IPS DF 4.7 (cell line): Measurements from ENCODE around the gene SNED1.

Experiments
- DNase-seq: peaks from one replicate; pipeline ENCODE4 v3.0.0-alpha.2; 2013; ENCODE audit warnings: low spot score; ENCODE audit errors: extremely low read depth

Gene SNED1

DNA sequence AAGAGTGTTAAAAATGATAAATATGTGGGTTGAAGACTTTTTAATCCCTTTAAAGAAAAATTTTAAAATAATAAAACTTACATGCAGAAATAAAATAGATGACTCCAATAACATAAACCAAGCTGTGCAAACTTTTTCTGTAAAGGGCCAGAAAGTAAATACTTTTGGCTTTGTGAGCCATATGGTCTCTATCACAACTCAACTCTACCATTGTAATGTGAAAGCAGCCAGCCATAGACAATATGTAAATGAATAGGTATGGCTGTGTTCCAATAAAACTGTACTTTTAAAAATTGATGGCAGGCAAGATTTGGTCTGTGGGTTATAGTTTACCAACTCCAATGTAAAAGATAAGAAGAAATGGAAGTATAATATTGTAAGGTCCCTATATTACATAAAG lies 45.2 kb downstream of the SNED1 start:
- no peak for DNase-seq

DNA sequence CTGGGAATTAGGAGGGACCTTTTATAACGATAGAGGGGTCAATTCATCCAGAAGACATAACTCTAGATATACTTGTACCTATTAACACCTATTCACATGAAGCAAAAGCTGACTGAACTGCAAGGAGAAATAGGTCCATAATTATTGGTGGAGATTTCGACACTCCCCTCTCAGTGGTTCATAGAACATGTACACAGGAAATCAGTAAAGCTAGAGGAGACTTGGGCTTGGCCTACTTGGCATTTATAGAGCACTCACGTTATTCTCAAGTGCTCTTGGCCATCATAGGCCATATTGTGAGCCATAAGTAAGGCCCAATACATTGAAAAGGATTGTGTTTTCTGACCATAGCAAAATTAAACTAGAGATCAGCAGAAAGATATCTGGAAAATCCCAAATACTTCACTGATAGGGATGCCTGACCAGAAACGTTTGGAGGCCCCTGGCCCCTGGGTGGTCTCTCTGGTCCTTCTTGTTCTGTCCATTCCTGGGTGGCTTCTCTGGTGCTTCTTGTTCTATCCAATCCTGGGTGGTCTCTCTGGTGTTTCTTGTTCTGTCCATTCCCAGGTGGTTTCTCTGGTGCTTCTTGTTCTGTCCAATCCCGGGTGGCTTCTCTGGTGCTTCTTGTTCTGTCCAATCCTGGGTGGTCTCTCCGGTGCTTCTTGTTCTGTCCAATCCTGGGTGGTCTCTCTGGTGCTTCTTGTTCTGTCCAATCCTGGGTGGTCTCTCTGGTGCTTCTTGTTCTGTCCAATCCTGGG lies 49.0 kb downstream of the SNED1 start:
- no peak for DNase-seq

- no peak for DNase-seq
These were observed 49.9 kb downstream of the SNED1 start for GRCh38 chr2:241048149-241048948.

DNA sequence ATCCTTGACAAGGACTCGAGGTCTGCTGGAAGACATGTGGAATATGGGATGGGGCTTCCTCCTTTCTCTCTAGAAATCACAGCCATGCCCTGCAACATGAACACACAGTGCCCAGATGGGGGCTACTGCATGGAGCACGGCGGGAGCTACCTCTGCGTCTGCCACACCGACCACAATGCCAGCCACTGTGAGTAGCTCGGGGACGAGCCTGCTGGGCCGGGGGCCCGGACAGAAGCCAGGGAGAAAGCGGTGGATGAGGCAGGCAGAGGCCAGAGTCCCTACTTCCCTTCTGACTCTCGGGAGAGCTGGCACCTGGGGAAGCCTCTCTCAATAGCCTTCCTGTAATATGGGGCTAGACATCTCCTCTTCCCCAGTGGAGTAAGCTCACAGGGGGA lies 50.5 kb downstream of the SNED1 start:
- no peak for DNase-seq

DNA sequence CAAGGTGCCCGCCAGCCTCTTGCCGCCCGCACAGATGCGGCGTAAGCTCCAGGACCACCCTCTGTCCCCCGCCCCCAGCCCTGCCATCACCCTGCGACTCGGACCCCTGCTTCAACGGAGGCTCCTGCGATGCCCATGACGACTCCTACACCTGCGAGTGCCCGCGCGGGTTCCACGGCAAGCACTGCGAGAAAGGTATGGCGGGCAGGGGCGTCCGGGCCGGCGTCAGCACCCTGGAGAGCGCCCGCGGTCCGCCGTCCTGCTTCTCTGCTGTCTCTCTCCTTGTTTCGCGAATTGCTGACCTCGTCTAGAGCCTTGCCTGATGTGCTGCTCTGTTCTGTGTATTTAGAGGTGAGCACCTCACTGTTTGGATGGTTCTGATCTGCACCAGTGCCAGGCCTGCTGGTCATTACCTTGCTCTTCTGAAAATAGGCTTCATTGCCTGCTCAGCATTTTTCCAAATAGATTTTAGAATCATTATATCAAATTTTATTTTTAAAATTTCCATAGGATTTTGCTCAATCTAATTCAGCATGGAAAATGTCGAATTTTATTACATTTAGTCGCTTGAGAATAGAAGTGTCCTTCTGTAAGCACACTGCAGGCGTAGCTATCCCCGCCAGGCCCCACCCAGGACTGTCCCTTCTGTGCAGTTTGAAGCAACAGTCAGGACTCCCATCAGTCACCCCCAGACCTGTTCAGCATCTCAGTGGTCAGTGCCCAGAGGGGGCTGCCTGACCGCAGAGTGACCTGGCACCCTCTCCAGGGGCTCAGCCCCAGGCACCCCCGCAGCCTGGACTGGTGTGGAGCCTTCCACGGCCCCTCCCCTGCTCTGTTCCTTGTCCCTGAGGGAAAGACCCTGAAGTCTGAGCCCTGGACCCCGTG lies 51.6 kb downstream of the SNED1 start:
- DNase-seq = no peak

GRCh38 chr2:241050624-241051577 lies 52.5 kb downstream of the SNED1 start:
- DNase-seq = no peak

DNA sequence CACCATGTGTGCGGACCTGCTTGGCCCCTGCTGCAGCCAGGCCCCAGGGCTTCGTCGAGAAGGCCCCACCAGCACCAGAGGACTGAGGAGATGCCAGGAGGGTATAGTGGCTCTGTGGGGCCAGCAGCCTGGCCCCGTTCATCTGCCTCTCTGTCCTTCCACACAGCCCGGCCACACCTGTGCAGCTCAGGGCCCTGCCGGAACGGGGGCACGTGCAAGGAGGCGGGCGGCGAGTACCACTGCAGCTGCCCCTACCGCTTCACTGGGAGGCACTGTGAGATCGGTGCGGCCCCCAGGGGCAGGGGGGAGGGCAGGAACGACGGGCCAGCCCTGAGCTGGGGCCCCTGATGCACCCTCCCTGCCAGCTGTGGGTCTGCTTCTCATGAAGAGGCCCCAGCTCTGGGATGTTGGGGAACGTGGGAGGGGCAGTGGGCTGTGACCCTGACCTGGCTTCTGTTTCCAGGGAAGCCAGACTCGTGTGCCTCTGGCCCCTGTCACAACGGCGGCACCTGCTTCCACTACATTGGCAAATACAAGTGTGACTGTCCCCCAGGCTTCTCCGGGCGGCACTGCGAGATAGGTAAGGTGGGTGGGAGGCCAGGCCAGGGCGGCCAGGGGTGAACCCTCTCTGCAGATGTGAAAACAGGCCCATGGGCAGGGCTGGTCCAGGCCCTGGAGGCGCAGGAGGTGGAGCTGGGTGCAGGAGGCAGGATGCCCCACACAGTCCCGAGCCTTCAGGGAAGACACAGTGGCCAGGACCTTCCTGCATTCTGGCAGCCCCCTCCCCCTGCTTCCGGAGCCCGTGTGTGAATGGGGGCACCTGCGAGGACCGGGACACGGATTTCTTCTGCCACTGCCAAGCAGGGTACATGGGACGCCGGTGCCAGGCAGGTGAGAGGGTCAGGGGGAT lies 53.4 kb downstream of the SNED1 start:
- DNase-seq = no peak

- DNase-seq = no peak
These were observed 54.4 kb downstream of the SNED1 start for GRCh38 chr2:241052677-241053360.

DNA sequence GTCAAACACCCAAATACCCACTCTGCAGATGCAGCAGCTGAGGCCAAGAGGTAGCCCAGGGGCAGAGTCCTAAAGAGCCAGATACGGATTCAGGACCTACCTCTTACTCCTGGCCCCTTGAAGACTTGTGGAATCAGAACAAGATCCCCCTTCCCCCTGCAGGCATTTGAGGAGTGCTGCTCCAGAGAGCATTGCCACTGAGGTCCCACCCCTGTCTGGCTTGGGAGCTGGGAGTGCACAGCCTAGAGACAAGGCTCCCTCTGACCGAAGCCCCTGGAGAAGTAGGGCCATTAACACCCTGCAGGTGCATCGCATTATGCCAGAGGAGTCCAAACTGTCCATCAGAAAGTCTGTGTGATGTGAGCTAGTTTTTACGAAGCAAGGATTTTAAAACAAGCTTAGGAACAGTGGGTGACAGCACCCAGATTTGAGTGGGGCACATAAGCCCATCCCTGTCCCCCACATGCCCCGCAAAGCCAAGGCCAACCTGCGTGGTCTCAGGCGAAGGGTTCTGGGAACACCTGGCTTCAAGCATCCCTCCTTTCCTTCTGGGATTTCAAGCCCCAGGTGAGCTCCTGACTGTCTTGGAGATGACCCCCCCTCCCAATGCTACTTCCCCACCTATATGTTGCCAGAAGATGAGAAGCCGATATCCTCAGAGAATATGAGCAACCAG lies 55.3 kb downstream of the SNED1 start:
- no peak for DNase-seq

DNA sequence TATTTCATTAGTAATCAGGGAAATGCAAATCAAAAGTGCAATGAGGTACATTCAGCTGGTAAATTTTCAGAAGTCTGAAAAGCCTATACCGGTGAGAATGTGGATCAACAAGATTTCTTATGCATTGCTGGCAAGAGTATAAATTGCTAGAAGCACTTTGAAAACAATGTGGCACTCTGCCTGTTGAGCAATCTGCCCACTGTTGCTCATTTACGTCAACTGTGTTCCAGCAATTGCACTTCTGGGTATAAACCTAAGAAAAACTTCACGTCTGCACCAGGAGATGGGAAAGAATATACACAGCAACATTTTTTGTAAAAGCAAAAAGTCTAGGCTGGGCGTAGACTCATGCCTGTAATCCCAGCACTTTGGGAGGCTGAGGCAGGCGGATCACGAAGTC lies 62.9 kb downstream of the SNED1 start:
- DNase-seq = no peak

- DNase-seq = no peak
These were observed 64.1 kb downstream of the SNED1 start for GRCh38 chr2:241062389-241063092.

DNA sequence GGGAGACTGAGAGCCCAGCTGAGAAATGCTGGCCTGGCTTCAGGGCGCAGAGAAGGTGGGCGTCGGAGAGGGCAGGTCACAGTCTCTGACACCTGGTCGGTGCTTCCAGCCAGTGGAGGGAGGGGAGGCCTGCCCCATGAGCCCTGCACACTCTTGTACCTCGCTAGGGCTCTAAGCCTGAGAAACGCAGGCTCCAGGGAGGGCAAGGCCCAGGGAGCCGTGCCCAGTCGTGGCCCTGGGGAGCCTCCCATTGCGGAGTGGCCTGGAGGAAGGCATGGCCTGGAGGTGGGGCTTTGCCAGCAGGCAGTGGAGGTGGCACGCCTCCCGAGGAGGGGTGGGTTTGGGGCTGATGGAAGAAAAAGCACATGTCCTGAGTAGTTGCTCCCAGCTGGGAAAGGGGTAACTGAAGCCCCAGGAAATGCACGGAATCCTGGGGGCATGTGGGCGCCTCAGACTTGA lies 64.7 kb downstream of the SNED1 start:
- no peak for DNase-seq

DNA sequence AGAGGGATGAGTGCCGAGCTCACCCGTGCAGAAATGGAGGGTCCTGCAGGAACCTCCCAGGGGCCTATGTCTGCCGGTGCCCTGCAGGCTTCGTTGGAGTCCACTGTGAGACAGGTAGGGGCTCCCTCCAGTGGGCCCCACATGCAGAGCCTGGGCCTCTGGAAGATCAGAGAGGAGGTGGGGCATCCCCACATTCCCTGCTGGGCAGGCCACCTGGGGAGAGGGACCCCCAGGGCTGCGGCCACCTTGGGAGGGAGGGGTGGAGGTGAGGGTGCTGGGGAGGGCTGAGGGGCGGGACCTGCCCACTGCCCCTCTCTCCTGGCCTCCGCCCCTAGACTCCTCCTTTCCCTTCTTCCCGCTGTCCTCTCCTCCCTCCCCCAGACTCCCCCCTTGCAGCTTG lies 65.2 kb downstream of the SNED1 start:
- DNase-seq = no peak

DNA sequence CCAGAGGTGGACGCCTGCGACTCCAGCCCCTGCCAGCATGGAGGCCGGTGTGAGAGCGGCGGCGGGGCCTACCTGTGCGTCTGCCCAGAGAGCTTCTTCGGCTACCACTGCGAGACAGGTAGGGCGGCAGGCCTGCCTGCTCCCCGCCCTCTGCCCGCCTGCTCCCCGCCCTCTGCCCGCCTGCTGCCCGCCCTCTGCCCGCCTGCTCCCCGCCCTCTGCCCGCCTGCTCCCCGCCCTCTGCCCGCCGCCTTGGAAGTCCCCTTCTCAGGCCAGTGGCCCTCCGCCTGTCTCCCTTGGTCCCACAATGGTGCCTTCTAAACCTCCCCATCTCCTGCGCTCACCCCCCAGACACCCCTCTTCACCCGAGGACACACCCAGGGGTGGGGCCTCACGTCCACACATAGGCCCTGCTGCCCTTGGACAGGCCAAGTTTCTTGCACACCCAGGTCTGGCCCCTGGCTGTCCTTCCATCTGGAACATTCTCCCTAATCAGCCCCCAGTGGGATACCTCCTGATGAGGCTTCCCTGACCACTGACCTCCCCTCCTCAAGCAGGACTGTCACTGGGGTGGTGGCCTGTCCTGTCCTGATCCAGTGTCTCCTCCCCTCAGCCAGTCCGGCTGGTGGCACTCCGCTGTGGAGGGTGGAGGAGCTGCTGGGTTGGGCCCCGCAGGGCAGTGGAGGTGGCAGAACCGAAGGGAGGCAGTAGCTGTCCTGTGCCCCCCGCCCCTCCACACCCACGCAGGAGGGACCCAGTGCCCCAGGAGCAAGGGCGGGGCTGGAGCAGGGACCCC lies 65.8 kb downstream of the SNED1 start:
- no peak for DNase-seq

- no peak for DNase-seq
These were observed 66.5 kb downstream of the SNED1 start for GRCh38 chr2:241064802-241065354.

DNA sequence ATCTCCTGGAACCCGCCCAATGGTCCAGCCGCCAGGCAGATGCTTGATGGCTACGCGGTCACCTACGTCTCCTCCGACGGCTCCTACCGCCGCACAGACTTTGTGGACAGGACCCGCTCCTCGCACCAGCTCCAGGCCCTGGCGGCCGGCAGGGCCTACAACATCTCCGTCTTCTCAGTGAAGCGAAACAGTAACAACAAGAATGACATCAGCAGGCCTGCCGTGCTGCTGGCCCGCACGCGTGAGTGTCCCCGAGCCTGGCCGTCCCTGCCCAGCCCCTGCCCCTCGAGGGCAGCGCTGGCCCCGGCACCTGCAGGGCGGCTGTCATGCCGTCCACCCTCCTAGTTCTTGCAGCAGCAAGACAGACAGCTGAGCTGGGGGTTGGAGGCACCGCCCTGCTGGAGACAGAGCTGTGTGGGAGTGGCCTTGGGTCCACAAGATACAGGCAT lies 67.0 kb downstream of the SNED1 start:
- no peak for DNase-seq
